ENCODE data around the gene CASS4. TPM values are rescaled to one million over a fixed set of nuclear protein-coding genes. Genes with fewer than 3 reads are reported as not detected.

Gene CASS4
- total and polyA plus RNA-seq, 2 donors (not counting 3 experiments of a cell fraction or from before 2014, with no cell fraction given) = not detected

DNA sequence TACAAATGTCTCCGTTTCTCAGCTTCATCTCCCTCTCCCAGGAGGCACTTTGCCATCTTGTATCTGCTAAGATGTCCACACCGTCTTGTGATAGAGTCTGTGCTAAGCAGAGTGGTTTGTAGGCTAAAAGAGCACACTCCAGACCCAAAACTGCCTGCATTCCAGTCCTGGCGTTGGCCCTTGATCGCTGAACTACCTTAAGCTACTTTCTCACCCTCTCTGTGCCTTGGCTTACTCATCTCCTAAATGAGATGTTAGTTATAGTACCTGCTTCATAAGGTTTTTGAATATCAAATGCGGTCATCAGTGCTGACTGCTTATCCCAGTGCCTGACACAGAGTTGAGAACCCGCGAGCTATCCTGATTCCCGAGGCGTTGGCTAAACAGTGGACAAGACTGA lies 14.0 kb downstream of the CASS4 start:
- ChIA-PET POLR2A (no interaction called here), CTCF (interaction anchor here (2.4 kb wide), 1 partner anchor 15 kb away, joined by 9 read pairs; the partner anchor contains the start of gene CASS4)
- DNase-seq (ENCODE audit: low read depth, low spot score) = no peak
- Histone ChIP-seq H4K20me1 (replicated peaks; ENCODE audit: control insufficient read depth, extremely low read depth, insufficient read depth, low read length) (no peaks in the 10 kb centered on the region), H3K27me3 (ENCODE audit: control insufficient read depth in 2 of 2, insufficient read depth in 2 of 2, low read length in 2 of 2) (peaks cover 51 to 53% of the 10 kb centered on the region in 2 experiments), H3K27ac (ENCODE audit: insufficient read depth, low read depth, low read length) (no peak overlapping the region), H3K36me3 (ENCODE audit: control insufficient read depth in 2 of 2, extremely low read depth in 1 of 2, insufficient read depth in 2 of 2, low read length in 2 of 2) (no peaks in the 10 kb centered on the region), H3K9me1 (replicated peaks; ENCODE audit: control insufficient read depth, extremely low read depth, insufficient read depth, low read length) (no peaks in the 10 kb centered on the region), H3K4me2 (ENCODE audit: insufficient read depth, low read length) (no peak overlapping the region), H3K4me3 (replicated peaks in 1 of 3; ENCODE audit: insufficient read depth in 1 of 3, low read depth in 1 of 3, low read length in 3 of 3) (no peak overlapping the region), H3K4me1 (ENCODE audit: control insufficient read depth, extremely low read depth, insufficient read depth, low read length) (peaks cover 24% of the 10 kb centered on the region), H3K79me2 (ENCODE audit: control insufficient read depth, insufficient read depth, low read length) (no peaks in the 10 kb centered on the region), H3K9me3 (replicated peaks; ENCODE audit: control insufficient read depth, insufficient read depth, low read length) (no peaks in the 10 kb centered on the region), H2AFZ (ENCODE audit: low read depth, low read length) (no peak overlapping the region), H3K9ac (replicated peaks; ENCODE audit: extremely low read depth, insufficient read depth, low read length) (no peak overlapping the region)
- dilution Hi-C loops (cut with MboI; ENCODE audit: extremely low pct_ligation_motif_present, low sequenced_read_pairs) = no loop called here
- no TSS peak for BruUV-seq (replicated peaks)
- intact Hi-C loops (cut with micrococcal nuclease) = no loop called here
- no peak for TF ChIP-seq FOS (IDR thresholded peaks at IDR 0.05; ENCODE audit: borderline replicate concordance, insufficient read depth, low read length)
- no peak for TF ChIP-seq GATA2 (IDR thresholded peaks at IDR 0.05; ENCODE audit: insufficient read depth, insufficient read length, low read depth, low read length)
- TF ChIP-seq MYC (IDR thresholded peaks at IDR 0.05; ENCODE audit: low read depth, low read length) = no peak
- TF ChIP-seq, protein P1, sequence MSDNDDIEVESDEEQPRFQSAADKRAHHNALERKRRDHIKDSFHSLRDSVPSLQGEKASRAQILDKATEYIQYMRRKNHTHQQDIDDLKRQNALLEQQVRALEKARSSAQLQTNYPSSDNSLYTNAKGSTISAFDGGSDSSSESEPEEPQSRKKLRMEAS (IDR thresholded peaks at IDR 0.05; ENCODE audit: insufficient read depth, insufficient read length) = no peak
- no peak for FAIRE-seq

DNA sequence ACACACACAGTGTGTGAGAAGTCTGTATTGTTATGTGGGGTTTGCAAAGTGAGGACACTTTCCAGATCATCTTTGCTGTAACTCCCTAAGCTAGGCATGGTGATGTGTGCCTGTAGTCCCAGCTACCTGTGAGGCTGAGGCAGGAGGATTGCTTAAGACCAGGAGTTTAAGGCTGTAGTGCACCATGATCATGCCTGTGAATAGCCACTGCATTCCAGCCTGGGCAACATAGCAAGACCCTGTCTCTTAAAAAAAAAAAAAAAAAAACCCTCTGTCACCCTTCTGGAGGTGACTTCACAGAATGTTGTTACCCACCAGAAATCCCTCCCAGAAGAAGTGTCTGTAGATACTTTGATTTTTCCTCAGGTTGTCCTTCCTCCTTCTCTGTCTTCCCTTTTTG lies 14.9 kb downstream of the CASS4 start:
- CTCF ChIA-PET = interaction anchor here (1.2 to 2.4 kb wide), 2 partner anchors 11 to 15 kb away, joined by 3 to 9 read pairs; partner anchors contain the start of gene CASS4
- intact Hi-C loops (cut with micrococcal nuclease) (no loop called here), dilution Hi-C loops (cut with MboI; ENCODE audit: extremely low pct_ligation_motif_present, low sequenced_read_pairs) (no loop called here)
- no peaks in the 10 kb centered on the region for H3K36me3 ChIP-seq (ENCODE audit: control insufficient read depth in 2 of 2, extremely low read depth in 1 of 2, insufficient read depth in 2 of 2, low read length in 2 of 2)
- no peak overlapping the region for H3K4me3 ChIP-seq (replicated peaks in 1 of 3; ENCODE audit: insufficient read depth in 1 of 3, low read depth in 1 of 3, low read length in 3 of 3)
- FAIRE-seq = peak; percentile 26
- H3K27ac ChIP-seq (ENCODE audit: insufficient read depth, low read depth, low read length) = no peak overlapping the region
- H2AFZ ChIP-seq (ENCODE audit: low read depth, low read length) = no peak overlapping the region
- no TSS peak for BruUV-seq (replicated peaks)
- H3K9ac ChIP-seq (replicated peaks; ENCODE audit: extremely low read depth, insufficient read depth, low read length) = no peak overlapping the region
- POLR2A ChIA-PET = no interaction called here
- H3K27me3 ChIP-seq (ENCODE audit: control insufficient read depth in 2 of 2, insufficient read depth in 2 of 2, low read length in 2 of 2) = peaks cover 59 to 60% of the 10 kb centered on the region in 2 experiments
- H3K4me1 ChIP-seq (ENCODE audit: control insufficient read depth, extremely low read depth, insufficient read depth, low read length) = peaks cover 16% of the 10 kb centered on the region
- no peaks in the 10 kb centered on the region for H3K9me3 ChIP-seq (replicated peaks; ENCODE audit: control insufficient read depth, insufficient read depth, low read length)
- H3K79me2 ChIP-seq (ENCODE audit: control insufficient read depth, insufficient read depth, low read length) = no peaks in the 10 kb centered on the region
- H3K4me2 ChIP-seq (ENCODE audit: insufficient read depth, low read length) = no peak overlapping the region
- no peaks in the 10 kb centered on the region for H3K9me1 ChIP-seq (replicated peaks; ENCODE audit: control insufficient read depth, extremely low read depth, insufficient read depth, low read length)
- no peaks in the 10 kb centered on the region for H4K20me1 ChIP-seq (replicated peaks; ENCODE audit: control insufficient read depth, extremely low read depth, insufficient read depth, low read length)
- DNase-seq (ENCODE audit: low read depth, low spot score) = no peak
- TF ChIP-seq POLR2A (IDR thresholded peaks at IDR 0.05; ENCODE audit: low read depth, low read length) = no peak
- no peak for TF ChIP-seq MYC (IDR thresholded peaks at IDR 0.05; ENCODE audit: low read depth, low read length)
- TF ChIP-seq JUN (IDR thresholded peaks at IDR 0.05; ENCODE audit: borderline replicate concordance, insufficient read depth, insufficient read length, low read depth) = no peak
- TF ChIP-seq POLR2AphosphoS5 (IDR thresholded peaks at IDR 0.05; ENCODE audit: insufficient read depth, low read depth, low read length) = no peak
- no peak for TF ChIP-seq EZH2 (IDR thresholded peaks at IDR 0.05; ENCODE audit: borderline replicate concordance, low read depth, low read length, severe bottlenecking)
- TF ChIP-seq, protein P2, sequence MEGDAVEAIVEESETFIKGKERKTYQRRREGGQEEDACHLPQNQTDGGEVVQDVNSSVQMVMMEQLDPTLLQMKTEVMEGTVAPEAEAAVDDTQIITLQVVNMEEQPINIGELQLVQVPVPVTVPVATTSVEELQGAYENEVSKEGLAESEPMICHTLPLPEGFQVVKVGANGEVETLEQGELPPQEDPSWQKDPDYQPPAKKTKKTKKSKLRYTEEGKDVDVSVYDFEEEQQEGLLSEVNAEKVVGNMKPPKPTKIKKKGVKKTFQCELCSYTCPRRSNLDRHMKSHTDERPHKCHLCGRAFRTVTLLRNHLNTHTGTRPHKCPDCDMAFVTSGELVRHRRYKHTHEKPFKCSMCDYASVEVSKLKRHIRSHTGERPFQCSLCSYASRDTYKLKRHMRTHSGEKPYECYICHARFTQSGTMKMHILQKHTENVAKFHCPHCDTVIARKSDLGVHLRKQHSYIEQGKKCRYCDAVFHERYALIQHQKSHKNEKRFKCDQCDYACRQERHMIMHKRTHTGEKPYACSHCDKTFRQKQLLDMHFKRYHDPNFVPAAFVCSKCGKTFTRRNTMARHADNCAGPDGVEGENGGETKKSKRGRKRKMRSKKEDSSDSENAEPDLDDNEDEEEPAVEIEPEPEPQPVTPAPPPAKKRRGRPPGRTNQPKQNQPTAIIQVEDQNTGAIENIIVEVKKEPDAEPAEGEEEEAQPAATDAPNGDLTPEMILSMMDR (IDR thresholded peaks at IDR 0.05; ENCODE audit: extremely low read depth in 1 of 2, insufficient read depth in 1 of 2, low read depth in 1 of 2, low read length in 2 of 2) = no peak
- no peak for TF ChIP-seq FOS (IDR thresholded peaks at IDR 0.05; ENCODE audit: borderline replicate concordance, insufficient read depth, low read length)
- no peak for TF ChIP-seq GATA2 (IDR thresholded peaks at IDR 0.05; ENCODE audit: insufficient read depth, insufficient read length, low read depth, low read length)
- TF ChIP-seq, protein P1 (IDR thresholded peaks at IDR 0.05; ENCODE audit: insufficient read depth, insufficient read length) = no peak
